Mucosa of rectum (tissue), 2 donors: ENCODE data around the gene KCNH5.

Source experiments
- H3K27ac ChIP-seq, 2 donors: one replicate each; pipeline ENCODE4 v1.7.0; 2013; ENCODE audit warnings: inconsistent platforms in 2 of 2, low read depth in 2 of 2, low read length in 2 of 2
- H3K27me3 ChIP-seq, 2 donors: one replicate each; pipeline ENCODE4 v1.7.0; 2013; ENCODE audit warnings: low read length in 2 of 2; ENCODE audit not compliant: control insufficient read depth in 2 of 2, insufficient read depth in 2 of 2
- H3K36me3 ChIP-seq, 2 donors: one replicate each; pipeline ENCODE4 v1.7.0; 2013; ENCODE audit warnings: low read length in 2 of 2; ENCODE audit not compliant: control insufficient read depth in 2 of 2, insufficient read depth in 2 of 2
- H3K4me1 ChIP-seq, 2 donors: one replicate each; pipeline ENCODE4 v1.7.0; 2013; ENCODE audit warnings: low read length in 2 of 2, mild to moderate bottlenecking in 1 of 2; ENCODE audit not compliant: control insufficient read depth in 2 of 2, insufficient read depth in 2 of 2
- H3K4me3 ChIP-seq, 2 donors: one replicate each; pipeline ENCODE4 v1.7.0; 2013; ENCODE audit warnings: low read length in 2 of 2
- H3K9ac ChIP-seq, 2 donors: one replicate each; pipeline ENCODE4 v1.7.0; 2013; ENCODE audit warnings: low read length in 2 of 2, low read depth in 1 of 2, mild to moderate bottlenecking in 1 of 2
- H3K9me3 ChIP-seq, 2 donors: one replicate each; pipeline ENCODE4 v1.7.0; 2013; ENCODE audit warnings: low read length in 2 of 2; ENCODE audit not compliant: control insufficient read depth in 2 of 2
- donor health status: healthy.
- donor health status: Normal muscosa, but diverticular disease.

The KCNH5 gene

DNA sequence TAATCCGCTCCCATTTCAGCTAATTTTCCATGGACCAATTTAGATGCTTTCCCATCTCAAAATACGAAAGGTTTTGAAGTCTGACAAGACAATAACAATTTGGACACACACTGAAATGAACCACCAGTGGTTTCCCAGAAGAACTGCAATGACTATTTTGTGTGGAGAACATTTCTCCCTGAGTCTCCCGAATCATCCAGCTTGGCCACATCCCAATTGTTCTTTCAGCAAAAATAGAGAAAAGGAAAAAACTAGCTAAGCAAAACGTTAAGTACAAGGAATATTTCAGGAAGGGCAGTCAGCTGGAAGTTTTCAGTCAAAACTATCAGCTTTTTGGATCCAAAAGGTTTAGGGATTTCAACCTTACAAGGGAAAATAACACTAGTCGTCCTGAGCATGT lies 390.6 kb downstream of the KCNH5 start:
- no peak overlapping the region for H3K4me3 ChIP-seq
- H3K9ac ChIP-seq: no peak overlapping the region
- no peaks in the 10 kb centered on the region for H3K4me1 ChIP-seq

More for the DNA sequence above, 390.6 kb downstream of the KCNH5 start:
- Histone ChIP-seq H3K9me3 (peaks cover 0 to 3% of the 10 kb centered on the region in 2 donors), H3K27ac (no peak overlapping the region), H3K27me3 (no peaks in the 10 kb centered on the region), H3K36me3 (no peaks in the 10 kb centered on the region)
